ENCODE results near the gene DDX46.
"Not testable (repeated sequence)": the region's sequence is repeated elsewhere in the genome, so short reads cannot be mapped to it uniquely, and the experiment has no call there.

DNA sequence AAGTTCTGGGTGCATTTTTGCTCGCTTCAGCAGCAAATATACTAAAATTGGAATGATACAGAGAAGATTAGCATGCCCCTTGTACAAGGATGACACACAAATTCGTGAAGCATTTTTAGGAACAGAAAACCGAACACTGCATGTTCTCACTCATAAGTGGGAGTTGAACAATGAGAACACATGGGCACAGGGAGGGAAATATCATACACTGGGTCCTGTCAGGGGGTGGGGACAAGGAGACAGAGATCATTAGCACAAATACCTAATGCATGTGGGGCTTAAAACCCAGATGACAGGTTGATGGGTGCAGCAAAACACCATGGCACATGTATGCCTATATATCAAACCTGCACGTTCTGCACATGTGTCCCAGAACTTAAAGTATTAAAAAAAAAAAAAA lies 43.1 kb upstream of the DDX46 start:
- TF ChIP-seq POLR2A (IDR thresholded peaks at IDR 0.05): not testable (repeated sequence)
- TF ChIP-seq, protein P1, sequence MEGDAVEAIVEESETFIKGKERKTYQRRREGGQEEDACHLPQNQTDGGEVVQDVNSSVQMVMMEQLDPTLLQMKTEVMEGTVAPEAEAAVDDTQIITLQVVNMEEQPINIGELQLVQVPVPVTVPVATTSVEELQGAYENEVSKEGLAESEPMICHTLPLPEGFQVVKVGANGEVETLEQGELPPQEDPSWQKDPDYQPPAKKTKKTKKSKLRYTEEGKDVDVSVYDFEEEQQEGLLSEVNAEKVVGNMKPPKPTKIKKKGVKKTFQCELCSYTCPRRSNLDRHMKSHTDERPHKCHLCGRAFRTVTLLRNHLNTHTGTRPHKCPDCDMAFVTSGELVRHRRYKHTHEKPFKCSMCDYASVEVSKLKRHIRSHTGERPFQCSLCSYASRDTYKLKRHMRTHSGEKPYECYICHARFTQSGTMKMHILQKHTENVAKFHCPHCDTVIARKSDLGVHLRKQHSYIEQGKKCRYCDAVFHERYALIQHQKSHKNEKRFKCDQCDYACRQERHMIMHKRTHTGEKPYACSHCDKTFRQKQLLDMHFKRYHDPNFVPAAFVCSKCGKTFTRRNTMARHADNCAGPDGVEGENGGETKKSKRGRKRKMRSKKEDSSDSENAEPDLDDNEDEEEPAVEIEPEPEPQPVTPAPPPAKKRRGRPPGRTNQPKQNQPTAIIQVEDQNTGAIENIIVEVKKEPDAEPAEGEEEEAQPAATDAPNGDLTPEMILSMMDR (IDR thresholded peaks at IDR 0.05 in 4 of 5, conservative IDR thresholded peaks at IDR 0.05 in 1 of 5): not testable (repeated sequence)
